HG03139 (cell line): Measurements from ENCODE around the gene LRP4.

Source experiments
- ATAC-seq: cut with Tn5 transposase; IDR thresholded peaks from one replicate; pipeline ENCODE4 v1.9.1; 2021; ENCODE audit not compliant: unreplicated experiment

Gene LRP4

GRCh38 chr11:46846510-46846830 is 71.9 kb downstream of the LRP4 start:
- ATAC-seq, result no peak

GRCh38 chr11:46845740-46846509 is 72.4 kb downstream of the LRP4 start, which contains the start of gene CKAP5:
CKAP5 (minus strand) TSS chr11:46846280; CDS start chr11:46821231, 25,049 bp downstream.
- ATAC-seq, result peak; percentile 95

GRCh38 chr11:46845440-46845739 is 73.0 kb downstream of the LRP4 start:
- ATAC-seq, result peak; percentile 13

DNA sequence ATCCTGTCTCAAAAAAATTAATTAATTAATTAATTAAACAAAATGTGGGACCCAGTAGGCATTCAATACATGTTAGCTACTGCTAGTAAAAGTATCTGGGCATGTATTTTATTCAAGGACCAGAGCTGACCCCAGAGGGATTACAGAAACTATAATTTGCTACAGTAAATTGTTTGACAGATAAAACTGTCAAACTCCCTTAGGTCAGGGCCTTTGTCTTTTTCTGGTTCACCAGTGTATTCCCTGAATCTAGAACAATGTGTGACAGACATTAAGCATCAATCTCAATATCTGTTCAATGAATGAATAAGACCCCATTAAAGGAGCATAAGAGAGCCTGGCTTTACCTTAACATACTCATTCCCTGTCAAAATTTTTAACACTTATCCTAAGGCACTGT is 78.2 kb downstream of the LRP4 start:
- no peak for ATAC-seq

GRCh38 chr11:46838501-46838900 is 79.8 kb downstream of the LRP4 start:
- no peak for ATAC-seq

GRCh38 chr11:46837860-46838259 is 80.5 kb downstream of the LRP4 start:
- ATAC-seq, result no peak

GRCh38 chr11:46836870-46837269 is 81.5 kb downstream of the LRP4 start:
- ATAC-seq, result no peak

DNA sequence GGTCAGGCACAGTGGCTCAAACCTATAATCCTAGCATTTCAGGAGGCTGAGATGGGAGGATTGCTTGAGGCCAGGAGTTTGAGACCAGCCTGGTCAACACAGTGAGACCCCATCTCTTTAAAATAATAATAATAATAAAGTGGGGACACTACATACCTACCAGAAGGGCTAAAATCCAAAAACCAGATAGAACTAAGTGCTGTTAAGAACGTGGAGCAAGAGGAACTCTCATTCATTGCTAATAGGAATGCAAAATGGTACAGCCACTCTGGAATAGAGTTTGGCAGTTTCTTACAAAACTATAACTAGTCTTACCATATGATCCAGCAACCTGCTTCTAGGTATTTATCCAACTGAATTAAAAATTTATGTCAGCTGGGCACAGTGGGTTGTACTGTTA is 81.9 kb downstream of the LRP4 start:
- no peak for ATAC-seq

DNA sequence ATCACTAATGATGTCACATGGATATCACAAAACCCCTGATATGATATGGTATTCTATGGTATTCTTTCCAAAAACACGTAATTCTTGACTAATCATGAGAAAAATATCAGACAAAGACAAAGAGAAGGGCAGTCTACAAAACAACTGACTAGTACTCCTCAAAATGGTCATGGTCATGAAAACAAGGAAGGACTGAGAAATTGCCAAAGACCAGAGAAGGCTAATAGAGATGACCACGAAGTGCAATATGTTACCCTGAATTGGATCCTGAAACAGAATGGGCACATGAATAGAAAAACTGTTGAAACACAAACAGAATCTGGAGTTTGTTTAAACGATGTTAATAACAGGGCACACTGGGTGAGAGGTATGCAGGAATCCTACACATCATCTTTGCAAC is 82.5 kb downstream of the LRP4 start:
- ATAC-seq, result no peak

- no peak for ATAC-seq
Observed at GRCh38 chr11:46834821-46835220, 83.5 kb downstream of the LRP4 start.

- ATAC-seq, result no peak
Observed at GRCh38 chr11:46832511-46833214, 85.7 kb downstream of the LRP4 start.

- ATAC-seq, result no peak
Observed at GRCh38 chr11:46827995-46828394, 90.4 kb downstream of the LRP4 start.

DNA sequence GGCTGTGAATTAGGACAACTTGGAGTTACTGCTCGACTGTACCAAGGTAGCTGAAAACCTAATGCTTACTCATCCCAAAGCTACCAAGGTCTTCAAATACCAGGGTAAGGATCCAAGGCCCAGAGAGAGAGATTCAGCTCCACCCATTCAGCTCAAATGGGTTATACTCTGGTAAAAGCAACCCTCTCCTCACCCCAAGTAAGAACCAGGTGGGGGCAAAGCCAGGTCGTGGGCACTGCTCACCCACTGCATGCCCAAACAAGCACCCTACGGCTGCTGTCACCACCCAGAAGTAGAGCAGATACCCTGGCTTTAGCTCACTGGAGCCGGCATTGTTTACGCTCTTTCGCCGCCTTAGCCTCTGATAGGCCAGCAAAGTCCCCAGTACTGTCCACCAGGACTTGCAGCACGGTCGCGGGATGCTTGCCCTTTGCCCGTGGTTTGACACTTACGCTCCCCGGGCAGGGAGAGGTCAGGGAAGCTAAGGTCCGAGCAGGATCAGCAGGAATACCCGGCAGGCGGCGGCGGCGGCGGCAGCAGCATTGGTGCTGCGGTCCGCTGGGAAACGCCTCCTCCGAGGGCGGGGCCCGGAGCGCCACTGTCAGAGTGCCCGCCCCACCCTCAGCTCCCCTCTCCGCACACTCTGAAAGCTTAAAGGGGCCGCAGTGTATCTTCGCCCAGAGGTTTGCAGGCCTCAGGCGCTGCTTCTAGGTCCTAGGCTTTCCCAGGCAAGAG is 91.9 kb downstream of the LRP4 start:
- ATAC-seq, result peak; percentile 98

GRCh38 chr11:46808799-46809431 is 109.4 kb downstream of the LRP4 start:
- ATAC-seq, result no peak
